GM21723 (cell line): ENCODE data around the gene B4GALT5.
"Not testable (repeated sequence)": the region's sequence is repeated elsewhere in the genome, so short reads cannot be mapped to it uniquely, and the experiment has no call there.

Experiments
- ATAC-seq: cut with Tn5 transposase; IDR thresholded peaks from one replicate; pipeline ENCODE4 v1.9.1; 2021; ENCODE audit warnings: mild to moderate bottlenecking, moderate library complexity; ENCODE audit not compliant: unreplicated experiment

B4GALT5 gene

GRCh38 chr20:49713753-49714712, at the start of gene B4GALT5:
Gene B4GALT5, minus strand, starts transcription at chr20:49713878. Its CDS starts 188 bp downstream, at chr20:49713690.
- peak; percentile 80 for ATAC-seq

GRCh38 chr20:49762940-49763766, 49.5 kb upstream of the B4GALT5 start:
- ATAC-seq = no peak

- not testable (repeated sequence) for ATAC-seq
Observed at GRCh38 chr20:49761888-49762287, 48.2 kb upstream of the B4GALT5 start.

GRCh38 chr20:49759266-49759950, 45.7 kb upstream of the B4GALT5 start:
- ATAC-seq = no peak

GRCh38 chr20:49758781-49759180, 45.1 kb upstream of the B4GALT5 start:
- no peak for ATAC-seq

GRCh38 chr20:49757597-49757996, 43.9 kb upstream of the B4GALT5 start:
- no peak for ATAC-seq

- ATAC-seq = no peak
Observed at GRCh38 chr20:49756241-49756640, 42.6 kb upstream of the B4GALT5 start.

GRCh38 chr20:49754596-49754995, 40.9 kb upstream of the B4GALT5 start:
- no peak for ATAC-seq

- ATAC-seq = no peak
Observed at GRCh38 chr20:49753133-49753532, 39.5 kb upstream of the B4GALT5 start.

GRCh38 chr20:49752201-49752903, 38.7 kb upstream of the B4GALT5 start:
- no peak for ATAC-seq

- no peak for ATAC-seq
Observed at GRCh38 chr20:49751397-49751736, 37.7 kb upstream of the B4GALT5 start.

- peak; percentile 73 for ATAC-seq
Observed at GRCh38 chr20:49750611-49751396, 37.1 kb upstream of the B4GALT5 start.

- ATAC-seq = no peak
Observed at GRCh38 chr20:49749625-49750024, 35.9 kb upstream of the B4GALT5 start.

GRCh38 chr20:49748525-49748838, 34.8 kb upstream of the B4GALT5 start:
- no peak for ATAC-seq

- no peak for ATAC-seq
Observed at GRCh38 chr20:49747707-49748524, 34.2 kb upstream of the B4GALT5 start.

GRCh38 chr20:49742948-49743347, 29.3 kb upstream of the B4GALT5 start:
- no peak for ATAC-seq

GRCh38 chr20:49741977-49742376, 28.3 kb upstream of the B4GALT5 start:
- ATAC-seq = no peak

GRCh38 chr20:49740807-49741206, 27.1 kb upstream of the B4GALT5 start:
- no peak for ATAC-seq

GRCh38 chr20:49739042-49739441, 25.4 kb upstream of the B4GALT5 start:
- no peak for ATAC-seq
